Parathyroid adenoma (tissue), 2 donors: ENCODE data around the gene TTC24.
A peak's percentile ranks its signal among the peaks of the same experiment; 100 is the strongest.

ENCODE experiments used
- H2AFZ ChIP-seq: fragments of 300-600 bp; sonication (generic); one replicate; pipeline ENCODE4 v1.7.0; 2017; ENCODE audit warnings: antibody characterized with exemption, mild to moderate bottlenecking
- H3K27ac ChIP-seq: fragments of 300-600 bp; sonication (generic); one replicate; pipeline ENCODE4 v1.7.0; 2017
- H3K27me3 ChIP-seq: fragments of 300-600 bp; sonication (generic); one replicate; pipeline ENCODE4 v1.7.0; 2017; ENCODE audit warnings: low read length; ENCODE audit not compliant: control insufficient read depth, insufficient read depth
- H3K36me3 ChIP-seq: fragments of 300-600 bp; sonication (generic); one replicate; pipeline ENCODE4 v1.7.0; 2017; ENCODE audit warnings: low read length; ENCODE audit not compliant: control insufficient read depth, insufficient read depth
- H3K4me1 ChIP-seq: fragments of 300-600 bp; sonication (generic); one replicate; pipeline ENCODE4 v1.7.0; 2017; ENCODE audit warnings: control low read depth
- H3K4me2 ChIP-seq: fragments of 300-600 bp; sonication (generic); one replicate; pipeline ENCODE4 v1.7.0; 2017; ENCODE audit warnings: low read length
- H3K4me3 ChIP-seq: fragments of 300-600 bp; sonication (generic); one replicate; pipeline ENCODE4 v1.7.0; 2017; ENCODE audit warnings: low read depth, low read length
- H3K79me2 ChIP-seq: fragments of 300-600 bp; sonication (generic); one replicate; pipeline ENCODE4 v1.7.0; 2017; ENCODE audit warnings: control low read depth
- H3K9ac ChIP-seq: fragments of 300-600 bp; sonication (generic); one replicate; pipeline ENCODE4 v1.7.0; 2017; ENCODE audit warnings: mild to moderate bottlenecking
- H3K9me3 ChIP-seq: fragments of 300-600 bp; sonication (generic); one replicate; pipeline ENCODE4 v1.7.0; 2017; ENCODE audit warnings: low read length; ENCODE audit not compliant: control insufficient read depth
- CTCF ChIP-seq: fragments of 300-600 bp; sonication (generic); IDR thresholded peaks from one replicate; pipeline ENCODE4 v1.7.0; 2017; ENCODE audit warnings: antibody characterized with exemption, mild to moderate bottlenecking
- donor health status: primary hyperparathyroidism.

The TTC24 gene

GRCh38 chr1:156624814-156625435, 45.4 kb downstream of the TTC24 start:
- Histone ChIP-seq H3K9ac (no peak overlapping the region), H3K27ac (no peak overlapping the region)

GRCh38 chr1:156625436-156626078, 46.0 kb downstream of the TTC24 start:
- no peaks in the 10 kb centered on the region for H3K79me2 ChIP-seq
- H2AFZ ChIP-seq = no peak overlapping the region
- peaks cover 10% of the 10 kb centered on the region for H3K4me1 ChIP-seq
- no peaks in the 10 kb centered on the region for H3K9me3 ChIP-seq
- no peak overlapping the region for H3K4me3 ChIP-seq
- H3K27ac ChIP-seq = no peak overlapping the region
- peak overlapping the region; percentile 56 for H3K4me2 ChIP-seq
- peaks cover 4% of the 10 kb centered on the region for H3K27me3 ChIP-seq
- TF ChIP-seq CTCF = peak; percentile 58
- H3K9ac ChIP-seq = no peak overlapping the region
- no peaks in the 10 kb centered on the region for H3K36me3 ChIP-seq

More at GRCh38 chr1:156624814-156625435, 45.4 kb downstream of the TTC24 start:
- Histone ChIP-seq H3K27me3 (peaks cover 4% of the 10 kb centered on the region), H3K4me3 (no peak overlapping the region), H3K36me3 (no peaks in the 10 kb centered on the region), H2AFZ (peak overlapping the region; percentile 56), H3K4me1 (peaks cover 10% of the 10 kb centered on the region), H3K79me2 (no peaks in the 10 kb centered on the region), H3K9me3 (no peaks in the 10 kb centered on the region), H3K4me2 (peak overlapping the region; percentile 69)
- TF ChIP-seq CTCF = no peak

GRCh38 chr1:156626079-156626438, 46.5 kb downstream of the TTC24 start:
- Histone ChIP-seq H3K79me2 (no peaks in the 10 kb centered on the region), H3K9me3 (no peaks in the 10 kb centered on the region), H3K4me2 (no peak overlapping the region), H3K4me1 (peaks cover 10% of the 10 kb centered on the region), H3K27me3 (peaks cover 4% of the 10 kb centered on the region), H3K36me3 (no peaks in the 10 kb centered on the region), H3K27ac (no peak overlapping the region), H3K9ac (no peak overlapping the region), H3K4me3 (no peak overlapping the region), H2AFZ (no peak overlapping the region)
- no peak for TF ChIP-seq CTCF

- no peak overlapping the region for H3K27ac ChIP-seq
- H2AFZ ChIP-seq = no peak overlapping the region
- peaks cover 10% of the 10 kb centered on the region for H3K4me1 ChIP-seq
- peak; percentile 53 for TF ChIP-seq CTCF
- no peaks in the 10 kb centered on the region for H3K36me3 ChIP-seq
- no peaks in the 10 kb centered on the region for H3K9me3 ChIP-seq
- no peak overlapping the region for H3K4me3 ChIP-seq
- no peak overlapping the region for H3K4me2 ChIP-seq
- H3K27me3 ChIP-seq = peaks cover 4% of the 10 kb centered on the region
- no peaks in the 10 kb centered on the region for H3K79me2 ChIP-seq
- no peak overlapping the region for H3K9ac ChIP-seq
Observed at GRCh38 chr1:156627313-156627880, 47.9 kb downstream of the TTC24 start.
